ENCODE results near the gene PSPH.
A peak's percentile ranks its signal among the peaks of the same experiment; 100 is the strongest.
"Not testable (repeated sequence)": the region's sequence is repeated elsewhere in the genome, so short reads cannot be mapped to it uniquely, and the experiment has no call there.

Gene PSPH

DNA sequence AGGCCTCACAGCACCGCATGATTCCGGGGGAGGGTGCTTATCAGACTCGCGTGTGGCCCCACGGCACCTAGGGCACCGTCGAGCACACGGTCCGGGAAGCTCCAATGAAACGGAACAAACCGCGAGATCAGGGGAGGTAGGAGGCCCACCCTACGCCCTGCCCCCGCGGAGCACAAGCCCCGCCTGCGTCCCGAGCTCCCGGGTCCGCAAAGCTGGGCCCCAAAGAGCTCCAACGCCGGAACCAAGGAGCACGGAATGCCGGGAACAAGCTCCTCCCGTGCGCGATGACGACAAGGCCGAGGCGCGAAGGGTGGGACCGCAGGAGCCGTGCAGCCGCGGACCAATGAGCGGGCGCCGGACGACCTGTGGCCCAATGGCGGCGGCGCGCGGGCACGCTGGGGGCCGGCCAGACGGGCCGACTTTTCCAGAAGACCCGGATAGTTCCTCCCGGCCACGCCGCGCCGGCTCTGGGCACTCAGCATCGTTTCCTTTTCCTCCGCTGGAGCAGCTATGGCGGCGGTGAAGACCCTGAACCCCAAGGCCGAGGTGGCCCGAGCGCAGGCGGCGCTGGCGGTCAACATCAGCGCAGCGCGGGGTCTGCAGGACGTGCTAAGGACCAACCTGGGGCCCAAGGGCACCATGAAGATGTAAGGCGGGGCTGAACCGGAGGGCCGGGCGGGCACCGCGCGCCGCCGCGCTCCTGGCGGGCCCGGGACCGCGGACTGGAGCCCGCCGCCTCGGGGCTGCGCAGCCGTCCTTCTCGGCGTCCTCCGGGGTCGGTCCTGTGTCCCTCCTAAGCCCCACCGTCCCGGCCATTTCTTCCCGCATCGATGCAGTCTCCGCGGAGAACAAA is at the start of gene PSPH, which contains the start of gene CCT6A:
Gene PSPH, minus strand, starts transcription at position 106 of the 853 bp plus-strand sequence. CDS start 30,232 bp downstream, outside the sequence.
Gene CCT6A, plus strand, starts transcription at position 427 of the 853 bp plus-strand sequence. Its CDS starts 84 bp downstream, at position 511.
- peak; percentile 99 for DNase-seq (ENCODE audit: low spot score)

DNA sequence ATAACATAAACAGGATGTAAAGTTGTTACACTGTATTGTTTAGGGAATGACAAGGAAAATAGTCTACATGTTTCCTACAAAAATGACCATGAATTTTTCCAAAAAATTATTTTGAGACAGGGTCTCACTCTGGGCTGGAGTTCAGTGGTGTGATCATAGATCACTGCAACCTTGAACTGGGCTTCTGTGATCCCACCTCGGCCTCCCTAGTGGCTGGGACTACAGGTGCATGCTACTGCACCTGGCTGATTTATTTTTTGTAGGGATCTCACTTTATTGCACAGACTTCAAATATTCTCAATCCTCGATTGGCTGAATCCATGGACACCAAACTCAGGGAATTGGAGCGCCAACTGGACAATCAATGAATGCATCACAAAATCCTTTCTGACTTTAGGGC is 48.4 kb upstream of the PSPH start:
- no peak for DNase-seq (ENCODE audit: low spot score)

DNA sequence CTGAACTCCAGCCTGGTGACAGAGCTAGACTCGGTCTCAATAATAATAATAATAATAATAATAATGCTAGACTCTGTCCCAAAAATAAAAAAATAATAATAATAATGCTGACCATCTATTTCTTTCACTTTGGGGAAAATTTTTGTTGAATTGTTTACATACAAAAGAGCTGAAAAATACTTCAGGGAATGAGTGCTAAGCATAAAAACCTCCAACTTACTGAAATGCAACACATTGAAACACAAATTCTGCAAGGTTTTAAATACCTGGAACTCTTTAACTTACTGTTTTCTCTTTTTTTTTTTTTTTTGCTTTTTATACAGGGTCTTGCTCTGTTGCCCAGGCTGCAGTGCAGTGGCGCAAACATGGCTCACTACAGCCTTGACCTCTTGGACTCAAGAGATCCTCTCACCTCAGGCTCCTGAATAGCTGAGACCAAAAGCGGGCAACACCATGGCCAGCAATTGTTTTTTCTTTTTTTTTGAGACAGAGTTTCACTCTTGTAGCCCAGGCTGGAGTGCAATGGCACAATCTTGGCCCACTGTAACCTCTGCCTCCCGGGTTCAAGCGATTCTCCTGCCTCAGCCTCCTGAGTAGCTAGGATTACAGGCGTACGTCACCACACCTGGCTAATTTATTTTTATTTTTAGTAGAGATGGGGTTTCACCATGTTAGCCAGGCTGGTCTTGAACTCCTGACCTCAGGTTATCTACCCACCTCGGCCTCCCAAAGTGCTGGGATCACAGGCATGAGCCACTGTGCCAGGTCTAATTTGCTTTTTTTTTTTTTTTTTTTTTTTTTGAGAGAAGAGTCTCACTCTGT is 47.2 kb upstream of the PSPH start:
- not testable (repeated sequence) for DNase-seq (ENCODE audit: low spot score)

DNA sequence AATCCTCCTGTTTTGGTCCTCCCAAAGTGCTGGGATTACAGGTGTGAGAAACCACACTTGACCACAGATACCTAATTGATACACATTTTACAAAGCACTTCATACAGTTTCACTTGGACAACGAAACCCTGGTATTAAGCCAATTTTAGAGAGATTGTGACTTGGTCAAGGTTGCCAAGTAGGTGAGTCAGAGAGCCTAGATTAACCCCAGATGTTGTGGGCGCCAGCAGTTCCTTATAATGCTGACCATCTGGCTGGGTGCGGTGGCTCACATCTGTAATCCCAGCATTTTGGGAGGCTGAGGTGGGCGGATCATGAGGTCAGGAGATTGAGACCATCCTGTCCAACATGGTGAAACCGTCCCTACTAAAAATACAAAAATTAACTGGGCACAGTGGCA is 46.5 kb upstream of the PSPH start:
- DNase-seq (ENCODE audit: low spot score): no peak

DNA sequence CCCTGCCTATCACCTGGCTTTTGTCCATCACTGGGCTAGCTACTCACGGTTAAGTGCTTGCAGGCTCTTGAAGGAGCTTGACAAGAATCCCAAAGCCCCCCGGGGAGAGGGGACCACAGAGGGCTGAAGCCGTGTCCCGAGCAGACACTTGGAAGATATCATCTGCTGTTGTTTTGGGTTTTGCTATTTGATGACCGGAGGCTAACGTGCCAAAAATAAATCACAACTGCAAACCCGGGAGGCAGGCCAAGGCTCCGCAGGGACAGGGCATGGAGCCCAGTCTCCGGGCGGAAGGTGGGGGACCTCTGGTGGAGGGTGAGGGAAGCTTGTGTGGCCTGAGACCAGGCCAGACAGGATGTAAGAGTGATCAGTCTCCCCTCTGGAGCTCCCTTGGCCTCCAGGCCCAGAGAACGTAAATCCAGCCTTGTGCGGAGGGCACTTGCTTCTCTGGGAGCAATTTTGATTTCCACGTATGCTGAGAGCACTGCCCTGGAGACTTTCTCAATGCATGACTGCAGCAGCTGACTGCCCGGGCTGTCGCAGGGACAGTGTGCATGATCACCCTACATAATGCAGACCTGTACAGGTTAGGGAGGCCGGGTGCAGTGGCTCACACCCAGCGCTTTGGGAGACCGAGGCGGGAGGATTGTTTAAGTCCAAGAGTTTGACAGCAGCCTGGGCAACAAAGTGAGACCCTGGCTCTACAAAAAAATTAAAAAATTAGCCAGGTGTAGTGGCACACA is 41.7 kb upstream of the PSPH start, which contains the start of gene PHKG1:
Gene PHKG1, minus strand, starts transcription at position 164 of the 743 bp plus-strand sequence. CDS start 4,011 bp downstream, outside the sequence.
- no peak for DNase-seq (ENCODE audit: low spot score)

DNA sequence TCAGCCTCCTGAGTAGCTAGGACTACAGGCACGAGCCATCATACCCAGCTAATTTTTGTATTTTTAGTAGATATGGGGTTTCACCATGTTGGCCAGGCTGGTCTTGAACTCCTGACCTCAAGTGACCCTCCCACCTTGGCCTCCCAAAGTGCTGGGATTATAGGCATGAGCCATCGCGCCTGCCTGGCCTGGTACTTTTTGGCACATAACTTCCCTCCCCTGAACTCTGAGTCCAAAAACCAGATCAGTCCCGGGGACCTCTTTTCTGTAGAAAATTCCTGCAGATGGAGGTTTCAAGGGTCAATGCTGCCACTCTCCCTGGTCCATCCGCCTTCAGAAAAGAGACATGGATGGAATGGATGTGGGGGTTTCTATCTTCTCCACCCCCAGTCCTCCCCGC is 41.1 kb upstream of the PSPH start:
- DNase-seq (ENCODE audit: low spot score): not testable (repeated sequence)

DNA sequence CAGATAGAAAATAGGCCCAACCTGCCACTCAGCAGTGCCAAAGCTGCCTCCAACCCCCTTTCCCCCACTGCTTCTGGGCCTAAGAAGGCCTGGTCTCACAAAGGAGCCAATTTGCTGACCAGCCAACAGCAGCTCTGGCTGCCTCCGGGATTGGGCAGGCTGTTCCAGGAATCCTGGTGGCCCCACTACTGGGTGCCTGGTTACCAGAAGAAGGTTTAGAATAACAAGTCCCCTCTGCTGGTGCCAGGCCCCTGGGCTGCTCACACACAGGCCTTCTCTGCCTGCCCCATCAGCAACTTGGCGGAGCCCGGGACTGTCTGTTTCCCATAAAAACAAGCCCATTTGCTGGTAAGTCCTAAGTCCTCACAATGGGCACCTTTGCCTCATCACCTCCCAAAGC is 40.3 kb upstream of the PSPH start:
- no peak for DNase-seq (ENCODE audit: low spot score)

DNA sequence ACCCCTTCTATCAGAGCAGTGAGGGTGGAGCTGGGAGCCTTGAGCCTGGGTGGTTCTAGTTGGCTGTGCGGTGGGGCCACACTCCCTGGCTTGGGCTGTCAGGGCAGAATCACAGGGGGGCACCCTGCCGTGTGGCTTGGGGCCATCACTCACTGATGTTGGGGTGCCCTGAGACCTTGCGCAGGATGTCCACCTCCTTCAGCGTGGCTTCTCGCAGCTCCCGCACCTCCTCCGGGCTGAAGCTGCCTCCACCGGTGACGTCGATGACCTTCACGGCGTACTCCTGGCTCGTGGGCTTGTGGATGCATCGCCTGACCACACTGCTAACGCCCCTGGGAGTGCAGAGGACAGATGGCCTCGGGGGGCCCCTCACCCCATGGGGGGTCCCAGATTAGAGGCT is 36.2 kb upstream of the PSPH start:
- no peak for DNase-seq (ENCODE audit: low spot score)

DNA sequence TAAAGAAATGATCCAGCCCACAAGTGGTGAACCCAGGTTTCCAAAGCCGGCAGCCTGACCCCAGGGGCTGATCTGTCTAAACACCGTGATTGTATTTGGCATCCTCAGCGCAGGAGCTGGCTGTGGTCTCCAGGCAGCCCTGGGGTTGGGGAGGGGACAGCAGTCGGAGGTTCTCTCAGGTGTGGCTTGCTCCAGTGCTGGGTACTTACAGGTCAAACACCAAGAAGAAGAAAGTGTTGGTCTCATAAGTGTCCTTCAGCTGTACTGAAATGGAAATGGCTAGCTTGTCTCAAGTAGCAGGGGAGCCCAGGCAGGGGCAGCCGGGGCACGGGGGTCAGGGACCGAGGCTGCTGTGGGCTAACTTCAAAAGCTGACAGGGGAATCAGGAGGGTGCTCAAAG is 35.5 kb upstream of the PSPH start:
- no peak for DNase-seq (ENCODE audit: low spot score)

DNA sequence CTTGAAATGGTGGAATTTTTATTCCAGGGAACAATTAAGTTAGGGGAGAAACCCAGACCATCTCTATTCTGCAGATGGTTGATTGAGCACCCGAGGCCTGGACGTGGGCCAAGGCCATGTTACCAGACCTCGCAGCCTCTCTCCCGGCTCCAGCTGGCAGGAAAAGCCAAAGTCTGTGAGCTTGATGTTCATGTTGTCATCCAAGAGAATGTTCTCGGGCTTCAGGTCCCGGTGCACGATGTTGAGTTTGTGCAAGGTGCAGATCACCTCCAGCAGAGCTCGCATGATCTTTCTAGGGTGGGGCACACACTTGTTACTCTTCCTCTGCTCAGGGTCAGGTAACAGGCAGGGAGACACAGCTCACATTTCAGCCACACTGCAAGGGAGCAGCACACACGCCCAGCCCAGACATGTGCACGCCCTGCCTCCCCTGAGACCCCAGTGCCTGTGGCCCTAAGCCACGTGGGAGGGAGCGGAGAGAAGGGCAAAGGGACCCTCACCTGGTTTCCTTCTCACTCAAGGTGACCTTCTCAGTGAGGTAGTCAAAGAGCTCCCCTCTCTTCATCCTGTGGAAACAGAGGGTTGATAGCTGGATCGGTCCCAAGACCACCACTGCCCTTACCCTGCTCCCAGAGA is 32.0 kb upstream of the PSPH start:
- DNase-seq (ENCODE audit: low spot score): no peak

DNA sequence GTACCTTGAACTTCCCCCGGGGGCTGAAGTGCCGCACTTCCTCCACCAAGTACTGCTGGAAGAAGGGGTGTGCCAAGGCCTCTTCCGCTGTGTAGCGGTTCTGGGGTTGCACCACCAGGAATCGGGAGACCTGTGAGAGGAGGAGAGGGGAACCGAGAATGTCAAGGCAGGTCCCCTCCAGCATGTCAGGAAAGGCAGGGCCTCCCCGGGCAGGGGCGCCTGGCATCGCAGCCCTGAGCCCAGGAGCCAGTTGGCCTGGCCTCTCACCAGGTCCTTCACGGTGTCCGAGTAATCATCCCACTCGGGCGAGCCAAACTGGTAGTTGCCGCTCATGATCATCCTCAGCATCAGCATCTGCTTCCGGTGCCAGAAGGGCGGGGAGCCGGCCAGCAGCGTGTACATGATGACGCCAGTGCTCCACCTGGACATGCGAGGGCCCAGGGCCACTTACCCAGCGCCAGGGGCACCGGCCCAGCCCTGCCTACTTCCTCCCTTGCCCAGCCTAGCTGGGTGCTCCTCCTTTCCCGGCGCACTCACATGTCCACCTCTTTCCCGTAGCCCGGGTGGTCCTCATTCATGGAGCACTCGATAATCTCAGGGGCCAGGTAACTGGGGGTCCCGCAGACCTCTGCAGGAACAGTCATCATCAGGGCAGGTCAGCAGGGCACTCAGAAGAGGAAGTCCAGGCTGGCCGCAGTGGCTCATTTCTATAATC is 30.5 kb upstream of the PSPH start:
- DNase-seq (ENCODE audit: low spot score): no peak

DNA sequence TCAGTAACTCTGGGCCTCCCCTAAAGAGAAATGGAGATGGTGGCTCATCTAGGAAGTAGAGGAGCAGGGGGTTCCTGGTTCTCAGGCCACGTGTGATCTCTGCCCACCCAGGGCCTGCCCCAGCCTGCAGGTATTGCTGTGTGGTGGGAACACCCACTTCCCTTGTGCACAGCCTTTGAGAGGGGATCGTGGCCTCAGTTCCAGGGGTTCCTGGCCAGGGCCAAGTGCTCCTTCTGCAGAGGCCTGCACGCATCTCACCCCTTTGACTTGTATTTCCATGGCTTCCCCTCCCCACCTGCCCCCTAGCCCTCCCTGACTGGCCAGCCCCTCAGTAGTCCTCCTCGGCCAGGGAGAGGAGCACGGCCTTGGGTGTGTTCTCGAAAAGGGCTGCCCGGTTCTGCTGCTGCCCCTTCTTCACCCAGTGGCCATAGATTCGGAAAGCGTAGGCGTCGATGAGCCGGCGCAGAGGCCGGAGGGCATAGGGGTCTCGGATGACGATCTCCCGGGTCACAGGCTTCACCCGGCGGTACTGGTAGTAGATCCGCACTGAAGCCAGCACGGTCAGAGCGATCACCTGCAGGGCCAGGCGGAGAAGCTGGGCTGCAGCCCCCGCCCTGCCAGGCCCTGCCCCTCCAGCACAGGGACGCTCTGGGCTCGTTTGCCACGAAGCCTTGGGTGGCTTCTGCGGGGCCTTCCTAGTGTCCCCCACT is 29.6 kb upstream of the PSPH start:
- DNase-seq (ENCODE audit: low spot score): not testable (repeated sequence)

DNA sequence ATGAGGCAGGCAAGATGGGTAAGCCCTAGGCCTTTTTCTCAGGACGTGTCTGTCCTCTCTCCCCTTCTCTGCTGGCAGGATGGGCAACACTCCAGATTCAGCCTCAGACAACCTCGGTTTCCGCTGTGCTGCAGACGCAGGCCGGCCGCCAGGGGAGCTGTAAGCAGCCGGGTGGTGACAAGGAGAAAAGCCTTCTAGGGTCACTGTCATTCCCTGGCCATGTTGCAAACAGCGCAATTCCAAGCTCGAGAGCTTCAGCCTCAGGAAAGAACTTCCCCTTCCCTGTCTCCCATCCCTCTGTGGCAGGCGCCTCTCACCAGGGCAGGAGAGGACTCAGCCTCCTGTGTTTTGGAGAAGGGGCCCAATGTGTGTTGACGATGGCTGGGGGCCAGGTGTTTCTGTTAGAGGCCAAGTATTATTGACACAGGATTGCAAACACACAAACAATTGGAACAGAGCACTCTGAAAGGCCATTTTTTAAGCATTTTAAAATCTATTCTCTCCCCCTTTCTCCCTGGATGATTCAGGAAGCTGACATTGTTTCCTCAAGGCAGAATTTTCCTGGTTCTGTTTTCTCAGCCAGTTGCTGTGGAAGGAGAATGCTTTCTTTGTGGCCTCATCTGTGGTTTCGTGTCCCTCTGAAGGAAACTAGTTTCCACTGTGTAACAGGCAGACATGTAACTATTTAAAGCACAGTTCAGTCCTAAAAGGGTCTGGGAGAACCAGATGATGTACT is 28.4 kb upstream of the PSPH start:
- DNase-seq (ENCODE audit: low spot score): no peak

DNA sequence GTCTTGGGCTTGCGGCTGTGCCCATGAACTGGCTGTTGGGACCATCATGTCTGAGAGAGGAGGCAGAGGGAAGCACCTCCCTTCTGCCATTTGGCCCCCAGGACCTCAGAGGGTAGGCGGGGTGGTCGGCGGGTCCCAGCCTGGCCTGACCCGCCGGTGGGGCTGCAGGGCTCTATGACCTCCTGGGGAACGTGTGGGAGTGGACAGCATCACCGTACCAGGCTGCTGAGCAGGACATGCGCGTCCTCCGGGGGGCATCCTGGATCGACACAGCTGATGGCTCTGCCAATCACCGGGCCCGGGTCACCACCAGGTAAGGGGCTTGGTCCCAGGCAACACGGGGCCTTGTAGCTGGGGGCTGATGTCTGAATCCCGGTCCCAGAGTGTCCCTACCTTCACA is 27.0 kb upstream of the PSPH start:
- DNase-seq (ENCODE audit: low spot score): no peak

DNA sequence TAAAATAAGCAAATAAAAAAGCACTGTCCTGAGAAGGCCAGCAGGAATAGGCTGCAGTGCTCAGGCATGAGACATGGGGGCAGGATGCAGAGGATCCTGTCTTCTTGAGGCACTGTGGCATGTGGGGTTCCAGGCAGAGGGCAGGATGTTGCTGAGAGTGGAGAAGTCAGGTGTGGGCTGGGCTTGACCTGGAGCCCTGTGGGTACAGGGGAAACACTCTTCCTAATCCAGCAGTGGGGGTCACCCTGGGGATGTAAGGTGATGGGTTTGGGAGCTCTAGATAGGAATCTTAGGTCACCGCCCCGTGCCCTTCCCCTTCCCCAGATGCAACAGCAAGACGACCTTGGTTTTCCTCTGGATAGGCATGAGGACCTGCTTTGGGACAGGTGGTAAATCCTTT is 26.4 kb upstream of the PSPH start:
- DNase-seq (ENCODE audit: low spot score): no peak

DNA sequence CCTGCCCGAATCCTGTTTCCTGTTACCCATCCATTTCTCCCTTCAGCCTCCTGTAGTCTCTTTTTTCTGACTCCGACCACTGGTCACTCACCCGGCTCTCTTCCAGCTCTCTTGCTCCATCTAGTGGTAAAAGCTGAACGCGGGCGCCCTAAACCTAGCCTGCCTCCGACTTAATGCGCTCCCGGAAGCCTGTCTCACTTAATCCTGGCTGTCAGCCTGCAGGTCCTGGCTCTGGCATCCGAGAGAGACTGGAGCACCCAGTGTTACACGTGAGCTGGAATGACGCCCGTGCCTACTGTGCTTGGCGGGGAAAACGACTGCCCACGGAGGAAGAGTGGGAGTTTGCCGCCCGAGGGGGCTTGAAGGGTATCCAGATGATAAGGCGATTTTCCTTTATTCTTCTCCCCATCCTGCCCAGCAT is 23.1 kb upstream of the PSPH start:
- peak; percentile 83 for DNase-seq (ENCODE audit: low spot score)

DNA sequence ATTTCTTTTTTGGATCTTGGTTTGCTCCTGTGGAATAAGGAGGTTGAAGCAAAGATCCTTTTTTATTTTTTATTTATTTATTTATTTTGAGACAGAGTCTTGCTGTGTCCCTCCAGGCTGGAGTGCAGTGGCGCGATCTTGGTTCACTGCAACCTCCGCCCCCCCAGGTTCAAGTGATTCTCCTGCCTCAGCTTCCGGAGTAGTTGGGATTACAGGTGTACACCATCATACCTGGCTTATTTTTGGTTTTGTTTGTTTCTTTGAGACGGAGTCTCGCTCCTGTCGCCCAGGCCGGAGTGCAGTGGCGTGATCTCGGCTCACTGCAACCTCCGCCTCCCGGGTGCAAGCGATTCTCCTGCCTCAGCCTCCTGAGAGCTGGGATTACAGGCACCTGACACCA is 15.1 kb upstream of the PSPH start:
- not testable (repeated sequence) for DNase-seq (ENCODE audit: low spot score)

DNA sequence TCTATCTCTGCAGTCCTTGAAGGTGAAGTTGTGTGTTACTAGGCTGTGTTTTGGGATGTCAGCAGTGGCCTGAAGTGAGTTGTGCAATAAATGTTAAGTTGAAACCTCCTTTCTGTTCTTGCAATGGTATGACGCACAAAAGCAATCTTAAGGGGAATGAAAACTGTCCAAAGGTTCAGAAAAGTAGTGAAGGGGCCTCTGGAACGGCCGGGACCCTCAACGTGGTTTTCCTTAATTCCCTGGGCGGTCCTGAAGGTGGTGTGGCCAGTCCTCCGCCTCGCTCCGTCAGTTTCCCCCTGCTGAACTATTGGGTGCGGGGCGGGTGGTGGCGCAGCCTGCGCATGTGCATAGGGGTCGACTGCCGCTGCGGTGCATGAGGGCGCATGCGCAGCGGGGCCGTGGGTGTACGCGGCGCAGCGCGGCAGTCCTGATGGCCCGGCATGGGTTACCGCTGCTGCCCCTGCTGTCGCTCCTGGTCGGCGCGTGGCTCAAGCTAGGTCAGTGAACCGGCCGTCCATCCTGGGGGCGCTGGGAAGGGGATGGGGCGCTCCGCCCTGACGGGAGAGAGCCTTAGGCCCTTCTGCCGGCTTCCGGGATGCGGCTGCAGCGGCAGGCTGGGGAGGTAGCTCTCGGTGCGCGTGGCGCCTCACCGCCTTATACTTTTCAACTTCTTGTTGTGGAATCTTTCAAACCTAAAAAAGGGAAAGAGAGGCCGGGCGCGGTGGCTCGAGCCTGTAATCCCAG is 12.8 kb upstream of the PSPH start, which contains the start of gene SUMF2:
Gene SUMF2, plus strand, starts transcription at position 405 of the 744 bp plus-strand sequence. Its CDS starts 26 bp downstream, at position 431.
- DNase-seq (ENCODE audit: low spot score): peak; percentile 92

DNA sequence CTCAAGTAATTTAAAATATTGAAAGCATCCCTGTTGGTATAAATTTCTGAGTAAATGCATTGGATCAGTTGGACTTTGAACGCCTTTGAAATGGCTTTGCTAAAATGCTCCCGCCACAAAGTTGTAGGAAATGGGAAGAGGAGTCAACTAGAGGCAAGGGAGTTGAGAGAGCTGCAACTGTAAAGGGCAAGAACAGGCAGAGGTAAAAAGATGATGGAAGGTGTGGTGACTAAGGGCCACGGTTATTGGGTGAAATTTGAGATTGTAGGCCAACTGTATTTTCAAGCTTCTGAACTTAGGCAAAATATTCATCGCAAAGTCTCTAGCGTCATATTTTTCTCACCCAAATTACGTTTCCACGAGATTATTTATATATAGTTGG is 12.2 kb upstream of the PSPH start:
- DNase-seq (ENCODE audit: low spot score): peak; percentile 38

All from SW480 (cell line).